ENCODE results near the gene COL9A3. TPM values are rescaled to one million over a fixed set of nuclear protein-coding genes. Genes with fewer than 3 reads are reported as not detected.

The COL9A3 gene
- total RNA-seq, 2 experiments from 2014 or later, result not detected

GRCh38 chr20:62882426-62882825, 65.6 kb downstream of the COL9A3 start:
- no peak overlapping the region for H3K27ac Mint-ChIP-seq
- no peaks in the 10 kb centered on the region for H3K27me3 Mint-ChIP-seq
- ATAC-seq, result no peak
- intact Hi-C loops (cut with micrococcal nuclease), result no loop called here
- DNase-seq, result no peak
- ChIA-PET POLR2A (no interaction called here), CTCF (interaction anchor here (0.7 to 1.2 kb wide), 2 partner anchors 25 to 594 kb away, joined by 3 read pairs; no protein-coding TSS in a partner anchor)
- TF ChIP-seq CTCF (IDR thresholded peaks at IDR 0.05), result no peak
- H3K9me3 Mint-ChIP-seq, result no peaks in the 10 kb centered on the region
- H3K4me3 Mint-ChIP-seq, result no peak overlapping the region
- H3K4me1 Mint-ChIP-seq (ENCODE audit: low read depth), result peaks cover 1% of the 10 kb centered on the region
- peaks cover 6% of the 10 kb centered on the region for H3K36me3 Mint-ChIP-seq (ENCODE audit: low read depth)

DNA sequence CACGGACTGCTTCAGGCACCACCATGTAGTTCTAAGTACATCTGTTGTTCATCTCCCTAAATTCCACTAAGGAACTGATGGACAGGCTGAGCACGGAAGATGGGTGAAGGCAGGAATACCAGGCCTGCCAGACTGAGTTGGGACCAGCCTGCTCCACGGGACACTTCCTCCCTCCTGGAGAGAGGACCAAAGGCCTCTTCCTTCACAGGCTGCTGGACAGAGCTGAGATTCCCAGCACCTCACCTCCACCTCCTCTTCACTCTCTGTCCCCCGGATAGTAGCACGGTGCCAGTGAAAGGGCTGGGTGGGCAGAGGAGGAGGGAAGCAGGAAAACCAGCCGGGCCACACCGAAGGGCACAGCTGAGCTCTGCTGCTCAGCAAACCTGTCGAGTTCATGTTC, 67.7 kb downstream of the COL9A3 start:
- Mint-ChIP-seq H3K4me1 (ENCODE audit: low read depth) (no peaks in the 10 kb centered on the region), H3K36me3 (ENCODE audit: low read depth) (peaks cover 15% of the 10 kb centered on the region), H3K27me3 (no peaks in the 10 kb centered on the region), H3K27ac (no peak overlapping the region), H3K9me3 (no peaks in the 10 kb centered on the region), H3K4me3 (no peak overlapping the region)
- intact Hi-C loops (cut with micrococcal nuclease), result no loop called here
- ATAC-seq (no peak), DNase-seq (no peak)
- TF ChIP-seq CTCF (IDR thresholded peaks at IDR 0.05), result no peak
- ChIA-PET POLR2A (no interaction called here), CTCF (interaction anchor here (0.9 to 1.3 kb wide), 3 partner anchors 17 to 76 kb away, joined by 3 read pairs; no protein-coding TSS in a partner anchor)

DNA sequence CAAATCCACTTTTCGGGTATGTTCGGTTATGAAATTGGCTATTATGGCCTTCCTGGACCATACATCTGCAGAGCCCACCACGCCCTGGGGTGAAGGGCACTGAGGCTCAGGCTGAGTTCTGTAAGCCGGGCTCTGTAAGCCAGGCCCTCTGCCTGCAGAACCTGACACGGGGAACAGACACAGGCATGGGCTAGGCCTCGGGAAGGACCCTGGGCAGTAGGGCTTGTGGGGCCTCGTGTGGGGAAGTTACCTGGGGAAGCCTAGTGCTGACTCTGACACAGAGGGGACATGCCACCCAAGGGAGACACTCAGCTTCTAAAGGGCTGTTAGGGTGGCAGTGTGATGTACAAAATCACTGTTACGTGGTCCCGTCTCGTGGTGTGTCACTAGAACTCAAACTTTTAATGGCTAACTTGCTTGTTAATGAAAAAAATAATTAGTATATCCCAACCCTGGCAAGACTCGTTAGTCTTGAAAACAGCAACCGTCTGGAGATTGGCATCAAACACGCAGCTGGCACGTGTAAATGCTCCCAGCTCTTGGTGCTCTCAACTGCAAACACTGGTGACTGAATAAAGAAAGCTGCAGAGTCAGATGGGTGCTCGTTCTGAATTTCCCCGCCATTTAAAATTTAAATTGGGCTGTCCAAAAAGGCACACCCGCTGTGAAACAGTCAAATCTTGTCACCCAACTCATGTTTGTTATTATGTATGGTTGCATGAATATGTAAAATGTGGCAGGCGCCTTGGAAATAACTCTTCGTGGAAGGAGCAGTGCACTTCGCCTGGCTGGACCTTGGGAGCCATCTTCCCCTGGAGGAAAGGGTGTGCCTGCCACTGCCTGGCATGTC, 68.4 kb downstream of the COL9A3 start:
- H3K27ac Mint-ChIP-seq, result no peak overlapping the region
- intact Hi-C loops (cut with micrococcal nuclease), result no loop called here
- no peak overlapping the region for H3K4me3 Mint-ChIP-seq
- H3K36me3 Mint-ChIP-seq (ENCODE audit: low read depth), result peaks cover 21% of the 10 kb centered on the region
- ChIA-PET CTCF (interaction anchor here (0.9 to 1.3 kb wide), 3 partner anchors 17 to 77 kb away, joined by 3 read pairs; no protein-coding TSS in a partner anchor), POLR2A (no interaction called here)
- no peaks in the 10 kb centered on the region for H3K4me1 Mint-ChIP-seq (ENCODE audit: low read depth)
- H3K9me3 Mint-ChIP-seq, result no peaks in the 10 kb centered on the region
- ATAC-seq, result no peak
- DNase-seq, result no peak
- H3K27me3 Mint-ChIP-seq, result no peaks in the 10 kb centered on the region
- TF ChIP-seq CTCF (IDR thresholded peaks at IDR 0.05), result no peak

- no peak for ATAC-seq
- intact Hi-C loops (cut with micrococcal nuclease), result no loop called here
- H3K36me3 Mint-ChIP-seq (ENCODE audit: low read depth), result peaks cover 28% of the 10 kb centered on the region
Measured at GRCh38 chr20:62885896-62886708, 69.3 kb downstream of the COL9A3 start.

More at GRCh38 chr20:62885896-62886708, 69.3 kb downstream of the COL9A3 start:
- Mint-ChIP-seq H3K27me3 (no peaks in the 10 kb centered on the region), H3K4me3 (no peak overlapping the region), H3K9me3 (no peaks in the 10 kb centered on the region), H3K27ac (no peak overlapping the region), H3K4me1 (ENCODE audit: low read depth) (peaks cover 3% of the 10 kb centered on the region)
- DNase-seq, result no peak
- ChIA-PET CTCF (no interaction called here), POLR2A (no interaction called here)
- TF ChIP-seq CTCF (IDR thresholded peaks at IDR 0.05), result no peak

All from activated CD8-positive, alpha-beta T cell treated with anti-CD3 and anti-CD28 coated beads for 36 hours (primary cell).